Measurements from ENCODE around the gene CASKIN2.

CASKIN2 gene

DNA sequence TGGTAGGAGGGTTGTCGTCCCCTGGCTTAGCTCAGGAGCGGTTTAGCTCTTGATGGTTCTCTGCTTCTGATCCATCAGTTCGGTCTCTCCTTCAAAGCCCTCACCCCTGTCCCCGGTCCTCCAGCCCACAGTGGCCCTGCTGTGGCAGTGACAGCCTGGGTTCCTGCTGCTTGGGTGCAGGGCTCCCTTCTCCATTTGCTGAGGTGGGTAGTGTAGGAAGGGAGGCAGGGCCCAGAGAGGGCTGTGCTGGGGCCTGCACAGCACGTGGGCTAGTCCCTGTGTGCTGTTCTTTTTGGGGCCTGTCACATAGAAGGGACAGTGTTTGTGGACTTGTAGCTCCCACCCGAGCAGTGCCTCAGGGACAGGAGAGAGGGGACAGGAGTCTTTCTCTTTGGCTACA lies 40.6 kb downstream of the CASKIN2 start:
- no peak overlapping the region for H3K4me3 ChIP-seq (ENCODE audit: low read depth, low read length)
- TF ChIP-seq, protein P1, sequence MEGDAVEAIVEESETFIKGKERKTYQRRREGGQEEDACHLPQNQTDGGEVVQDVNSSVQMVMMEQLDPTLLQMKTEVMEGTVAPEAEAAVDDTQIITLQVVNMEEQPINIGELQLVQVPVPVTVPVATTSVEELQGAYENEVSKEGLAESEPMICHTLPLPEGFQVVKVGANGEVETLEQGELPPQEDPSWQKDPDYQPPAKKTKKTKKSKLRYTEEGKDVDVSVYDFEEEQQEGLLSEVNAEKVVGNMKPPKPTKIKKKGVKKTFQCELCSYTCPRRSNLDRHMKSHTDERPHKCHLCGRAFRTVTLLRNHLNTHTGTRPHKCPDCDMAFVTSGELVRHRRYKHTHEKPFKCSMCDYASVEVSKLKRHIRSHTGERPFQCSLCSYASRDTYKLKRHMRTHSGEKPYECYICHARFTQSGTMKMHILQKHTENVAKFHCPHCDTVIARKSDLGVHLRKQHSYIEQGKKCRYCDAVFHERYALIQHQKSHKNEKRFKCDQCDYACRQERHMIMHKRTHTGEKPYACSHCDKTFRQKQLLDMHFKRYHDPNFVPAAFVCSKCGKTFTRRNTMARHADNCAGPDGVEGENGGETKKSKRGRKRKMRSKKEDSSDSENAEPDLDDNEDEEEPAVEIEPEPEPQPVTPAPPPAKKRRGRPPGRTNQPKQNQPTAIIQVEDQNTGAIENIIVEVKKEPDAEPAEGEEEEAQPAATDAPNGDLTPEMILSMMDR (IDR thresholded peaks at IDR 0.05; ENCODE audit: borderline replicate concordance, insufficient read depth, low read depth, low read length) = no peak

DNA sequence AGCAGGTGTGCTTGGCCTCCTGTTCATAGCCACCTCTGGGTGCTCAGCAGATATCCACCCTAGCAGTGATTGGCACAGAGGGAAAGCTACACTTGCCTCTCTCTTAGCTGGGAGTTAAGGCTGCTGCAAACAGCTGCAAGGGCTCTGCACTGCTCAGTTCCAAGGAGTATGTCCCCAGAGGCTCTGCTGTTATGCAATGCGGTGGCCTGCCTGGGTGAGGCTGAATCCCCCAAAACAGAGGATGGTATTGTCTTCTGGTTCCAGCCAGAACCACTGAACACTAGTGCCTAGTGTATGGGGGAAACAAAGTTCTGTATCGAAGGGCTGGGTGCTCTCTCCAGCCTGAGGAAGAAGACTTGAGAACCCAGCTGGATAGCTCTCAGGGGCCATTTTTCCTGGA lies 42.1 kb downstream of the CASKIN2 start:
- TF ChIP-seq, protein P1 (IDR thresholded peaks at IDR 0.05; ENCODE audit: borderline replicate concordance, insufficient read depth, low read depth, low read length) = no peak
- H3K4me3 ChIP-seq (ENCODE audit: low read depth, low read length) = no peak overlapping the region

DNA sequence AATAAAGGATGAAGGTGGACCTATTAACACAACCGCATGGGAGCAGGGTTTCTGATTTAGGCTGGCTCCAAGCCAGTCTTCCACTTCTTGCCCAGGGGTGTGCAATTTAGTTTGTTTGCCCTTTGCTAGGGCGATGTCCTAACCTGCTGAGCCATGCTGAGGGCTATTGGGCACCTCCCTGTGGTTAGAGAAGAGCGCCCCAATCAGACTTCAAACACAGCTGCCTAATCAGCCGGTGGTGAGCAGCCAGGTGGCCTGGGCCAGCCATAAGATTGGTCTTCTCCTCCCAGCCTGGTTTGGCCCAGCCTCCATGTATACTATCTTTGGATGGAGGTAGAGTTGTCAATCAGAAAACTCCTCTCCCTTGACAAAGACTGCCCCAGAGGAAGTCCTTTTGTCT lies 43.2 kb downstream of the CASKIN2 start:
- no peak overlapping the region for H3K4me3 ChIP-seq (ENCODE audit: low read depth, low read length)
- TF ChIP-seq, protein P1 (IDR thresholded peaks at IDR 0.05; ENCODE audit: borderline replicate concordance, insufficient read depth, low read depth, low read length) = no peak

DNA sequence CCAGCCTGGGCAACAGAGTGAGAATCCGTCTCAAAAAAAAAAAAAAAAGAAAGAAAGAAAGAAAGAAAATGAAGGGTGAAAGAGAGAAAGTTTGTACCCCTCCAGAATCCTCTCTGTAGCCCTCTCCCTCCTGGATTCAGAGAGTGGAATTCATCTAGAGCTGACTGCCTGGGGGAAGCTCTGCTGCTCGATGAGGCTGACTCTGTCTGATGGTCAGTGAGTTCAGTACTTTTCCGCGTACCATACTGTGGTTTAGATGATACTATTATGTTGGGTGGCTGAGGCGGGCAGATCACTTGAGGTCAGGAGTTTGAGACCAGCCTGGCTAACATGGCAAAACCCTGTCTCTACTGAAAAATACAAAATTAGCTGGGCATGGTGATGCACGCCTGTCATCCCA lies 44.1 kb downstream of the CASKIN2 start:
- TF ChIP-seq, protein P1 (IDR thresholded peaks at IDR 0.05; ENCODE audit: borderline replicate concordance, insufficient read depth, low read depth, low read length) = no peak
- H3K4me3 ChIP-seq (ENCODE audit: low read depth, low read length) = no peak overlapping the region

DNA sequence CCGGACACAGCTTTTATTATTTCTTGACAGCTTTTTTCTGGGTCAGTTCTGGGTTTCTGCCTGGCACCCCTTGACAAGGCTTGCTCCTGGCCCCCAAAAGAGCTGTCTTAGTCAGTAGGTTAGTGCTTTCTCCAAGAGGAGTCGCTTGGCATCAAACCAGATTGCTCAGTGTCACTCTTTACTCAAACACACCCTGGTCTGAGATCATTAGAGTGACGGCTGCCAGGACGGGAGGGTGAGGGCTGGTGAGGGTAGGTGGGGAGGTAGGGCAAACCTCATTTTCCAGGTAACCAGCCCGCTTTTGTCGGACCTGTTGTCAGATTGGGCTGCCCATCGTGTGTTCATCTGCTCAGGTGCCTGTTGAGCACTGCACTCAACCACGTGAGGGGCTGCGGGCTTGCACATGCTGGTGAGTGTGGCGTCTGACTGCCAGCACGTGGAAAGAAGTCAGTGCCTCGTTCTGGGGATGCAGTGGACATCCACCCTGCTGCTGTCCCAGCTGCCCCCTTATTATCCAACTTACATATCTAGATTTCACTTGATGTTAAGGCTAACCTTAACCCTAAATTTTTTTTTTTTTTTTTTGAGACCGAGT lies 46.5 kb downstream of the CASKIN2 start:
- TF ChIP-seq, protein P1 (IDR thresholded peaks at IDR 0.05; ENCODE audit: borderline replicate concordance, insufficient read depth, low read depth, low read length) = no peak
- H3K4me3 ChIP-seq (ENCODE audit: low read depth, low read length) = no peak overlapping the region

DNA sequence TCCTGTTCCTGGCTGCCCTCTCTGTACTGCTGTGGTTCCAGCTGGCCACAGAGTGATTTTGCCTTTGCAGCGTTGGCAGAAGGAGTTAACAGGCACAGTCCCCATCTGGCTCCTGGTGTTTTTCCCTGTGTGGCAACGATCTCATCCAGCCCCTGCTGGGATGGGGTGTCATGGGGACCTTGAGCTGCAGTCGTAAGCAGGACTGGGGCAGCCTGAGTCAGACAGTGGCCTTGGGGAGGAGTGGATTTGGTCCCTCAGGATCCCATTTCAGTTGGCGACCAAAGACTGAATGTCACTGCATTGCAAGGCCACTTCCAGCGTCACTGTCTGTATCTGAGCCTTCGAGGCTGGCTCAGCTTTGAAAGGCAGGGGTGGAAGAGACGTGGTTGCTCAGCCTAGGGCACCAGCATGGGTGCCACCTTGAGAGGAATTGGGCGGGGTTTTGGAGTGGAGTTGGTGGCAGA lies 47.0 kb downstream of the CASKIN2 start:
- TF ChIP-seq, protein P1 (IDR thresholded peaks at IDR 0.05; ENCODE audit: borderline replicate concordance, insufficient read depth, low read depth, low read length) = no peak

DNA sequence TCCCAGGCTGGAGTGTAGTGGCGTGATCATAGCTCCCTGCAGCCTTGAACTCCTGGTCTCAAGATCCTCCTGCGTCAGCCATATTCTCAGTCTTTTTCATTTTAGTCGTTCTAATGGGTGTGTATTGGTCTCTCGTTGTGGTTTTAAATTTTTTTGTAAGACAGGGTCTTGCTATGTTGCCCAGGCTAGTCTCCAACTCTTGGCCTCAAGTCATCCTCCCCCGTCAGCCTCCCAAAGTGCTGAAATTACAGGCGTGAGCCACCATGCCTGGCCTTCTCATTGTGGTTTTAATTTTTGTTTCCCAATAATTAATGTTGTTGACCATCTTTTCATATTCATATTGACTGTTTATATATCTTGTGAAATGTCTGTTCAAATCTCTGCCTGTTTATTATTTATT lies 50.3 kb downstream of the CASKIN2 start:
- no peak overlapping the region for H3K4me3 ChIP-seq (ENCODE audit: low read depth, low read length)
- TF ChIP-seq, protein P1 (IDR thresholded peaks at IDR 0.05; ENCODE audit: borderline replicate concordance, insufficient read depth, low read depth, low read length) = no peak

More for the DNA sequence above, 47.0 kb downstream of the CASKIN2 start:
- no peak overlapping the region for H3K4me3 ChIP-seq (ENCODE audit: low read depth, low read length)

Measured in GM12875 (cell line).